Embryonic facial prominence (tissue), 1 donor: ENCODE results near the gene MAMDC2.

Source experiments
- DNase-seq: peaks from one replicate; pipeline ENCODE4 v3.0.0-alpha.2; 2016; ENCODE audit errors: extremely low spot score

Gene MAMDC2, protein sequence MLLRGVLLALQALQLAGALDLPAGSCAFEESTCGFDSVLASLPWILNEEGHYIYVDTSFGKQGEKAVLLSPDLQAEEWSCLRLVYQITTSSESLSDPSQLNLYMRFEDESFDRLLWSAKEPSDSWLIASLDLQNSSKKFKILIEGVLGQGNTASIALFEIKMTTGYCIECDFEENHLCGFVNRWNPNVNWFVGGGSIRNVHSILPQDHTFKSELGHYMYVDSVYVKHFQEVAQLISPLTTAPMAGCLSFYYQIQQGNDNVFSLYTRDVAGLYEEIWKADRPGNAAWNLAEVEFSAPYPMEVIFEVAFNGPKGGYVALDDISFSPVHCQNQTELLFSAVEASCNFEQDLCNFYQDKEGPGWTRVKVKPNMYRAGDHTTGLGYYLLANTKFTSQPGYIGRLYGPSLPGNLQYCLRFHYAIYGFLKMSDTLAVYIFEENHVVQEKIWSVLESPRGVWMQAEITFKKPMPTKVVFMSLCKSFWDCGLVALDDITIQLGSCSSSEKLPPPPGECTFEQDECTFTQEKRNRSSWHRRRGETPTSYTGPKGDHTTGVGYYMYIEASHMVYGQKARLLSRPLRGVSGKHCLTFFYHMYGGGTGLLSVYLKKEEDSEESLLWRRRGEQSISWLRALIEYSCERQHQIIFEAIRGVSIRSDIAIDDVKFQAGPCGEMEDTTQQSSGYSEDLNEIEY

GRCh38 chr9:70043689-70044489 is at the start of gene MAMDC2:
TSS of gene MAMDC2 (plus strand) at chr9:70043848. CDS start at chr9:70044198, 350 bp downstream.
- DNase-seq = no peak

DNA sequence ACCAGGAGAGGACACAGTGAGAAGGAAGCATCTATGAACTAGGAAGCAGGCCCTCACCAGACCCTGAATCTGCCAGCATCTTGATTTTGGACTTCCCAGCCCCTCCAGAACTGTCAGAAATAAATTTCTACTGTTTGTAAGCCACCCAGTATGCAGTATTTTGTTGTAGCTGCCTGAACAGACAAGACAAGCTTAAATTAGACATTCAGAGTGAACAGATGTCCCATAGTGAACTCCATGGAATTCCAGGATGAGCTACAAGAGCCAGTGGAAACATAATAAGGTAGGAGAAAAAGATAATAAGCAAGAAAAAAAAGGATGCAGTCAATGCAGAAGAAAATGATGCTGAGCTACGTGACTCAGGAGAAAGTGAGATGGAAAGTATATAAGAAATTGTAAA is 47.8 kb upstream of the MAMDC2 start:
- no peak for DNase-seq

- no peak for DNase-seq
Measured at GRCh38 chr9:69996967-69997366, 46.7 kb upstream of the MAMDC2 start.

- no peak for DNase-seq
Measured at GRCh38 chr9:69997524-69997923, 46.1 kb upstream of the MAMDC2 start.

- no peak for DNase-seq
Measured at GRCh38 chr9:69999315-69999714, 44.3 kb upstream of the MAMDC2 start.

DNA sequence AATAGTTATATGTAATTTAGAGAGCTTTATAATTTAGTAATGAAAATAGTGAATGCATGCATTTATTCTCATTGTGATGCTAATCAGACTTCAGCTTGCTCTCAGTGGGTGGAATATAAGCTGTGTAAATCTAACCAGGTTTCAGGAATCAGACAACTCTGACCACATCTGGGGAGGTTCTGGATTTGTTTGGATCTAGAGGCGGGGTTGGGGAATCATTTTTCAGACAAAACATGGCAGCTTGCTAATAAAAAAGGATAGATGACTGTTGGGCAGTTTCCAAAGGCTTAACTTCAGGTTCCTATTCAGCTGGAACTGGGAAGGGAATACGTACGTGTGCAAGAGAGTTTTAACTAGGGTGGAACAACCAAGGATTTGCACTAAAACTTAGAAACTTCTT is 43.2 kb upstream of the MAMDC2 start:
- no peak for DNase-seq

DNA sequence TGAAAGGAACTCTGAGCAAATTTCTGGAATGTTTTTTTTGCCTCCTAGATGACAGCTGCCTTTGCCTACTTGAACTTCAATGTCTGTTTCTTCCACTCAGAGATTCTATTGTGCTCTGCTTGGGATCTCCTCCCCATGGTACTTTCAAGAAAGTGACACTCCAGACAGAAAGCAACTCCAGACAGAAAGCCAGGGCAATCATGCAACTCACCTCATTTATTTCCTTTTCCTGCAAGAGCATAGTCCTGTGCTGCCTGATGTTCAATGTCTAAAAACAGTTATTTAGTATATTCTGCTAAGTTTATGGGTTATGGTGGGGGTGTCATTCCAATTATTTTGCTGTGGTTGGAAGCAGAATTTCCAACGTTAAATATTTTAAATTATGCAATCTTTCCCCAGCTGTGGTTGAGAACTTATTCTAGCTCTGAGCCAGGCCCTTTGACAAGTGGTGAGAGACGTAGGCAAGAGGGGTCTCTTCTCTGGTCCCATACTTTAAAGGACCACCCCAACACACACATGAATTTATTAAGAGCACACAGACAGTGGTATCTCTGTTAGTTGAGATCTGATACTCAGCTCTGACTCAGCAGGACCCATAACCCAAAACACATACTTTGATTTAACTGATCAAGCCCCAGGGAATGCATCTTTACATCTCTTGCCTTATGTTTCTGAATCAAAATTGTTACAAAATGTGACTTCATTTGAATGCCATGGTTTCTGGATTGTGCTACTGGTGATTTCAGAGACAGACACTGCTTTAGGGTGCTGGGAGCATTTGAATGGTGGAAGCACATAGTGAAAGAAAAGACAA is 39.5 kb upstream of the MAMDC2 start:
- no peak for DNase-seq

DNA sequence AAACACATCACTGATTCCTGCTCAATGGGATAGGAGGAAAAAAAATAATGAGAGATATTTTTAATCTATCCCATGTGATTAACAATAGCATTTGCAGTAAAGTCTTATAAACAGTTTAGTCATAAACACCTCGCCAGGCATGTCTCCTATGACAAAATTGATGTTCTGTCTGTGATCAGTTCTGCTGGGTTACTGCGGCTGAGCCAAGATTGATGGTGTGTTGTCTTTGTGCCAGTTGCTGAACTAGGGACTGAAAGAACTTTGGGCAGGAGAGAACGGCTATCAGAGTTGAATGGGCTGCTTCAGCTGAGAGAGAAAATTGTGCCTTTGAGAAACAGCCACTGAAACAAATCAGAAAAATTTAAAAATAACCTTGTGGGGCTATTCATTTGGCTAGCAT is 37.3 kb upstream of the MAMDC2 start:
- DNase-seq = no peak

GRCh38 chr9:70007831-70008230 is 35.8 kb upstream of the MAMDC2 start:
- DNase-seq = no peak

DNA sequence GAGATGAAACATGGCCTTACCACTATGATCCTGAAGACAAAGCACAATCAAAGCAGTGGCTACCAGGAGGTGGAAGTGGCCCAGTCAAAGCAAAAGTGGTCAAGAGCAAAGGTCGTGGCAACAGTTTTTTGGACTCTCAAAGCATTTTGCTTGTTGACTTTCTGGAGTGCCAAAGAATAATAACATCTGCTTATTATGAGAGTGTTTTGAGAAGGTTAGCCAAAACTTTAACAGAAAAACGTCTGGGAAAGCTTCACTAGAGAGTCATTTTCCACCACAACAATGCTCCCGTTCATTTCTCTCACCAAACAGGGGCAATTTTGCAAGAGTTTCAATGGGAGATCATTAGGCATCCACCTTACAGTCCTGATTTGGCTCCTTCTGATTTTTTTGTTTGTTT is 33.6 kb upstream of the MAMDC2 start:
- DNase-seq = no peak

DNA sequence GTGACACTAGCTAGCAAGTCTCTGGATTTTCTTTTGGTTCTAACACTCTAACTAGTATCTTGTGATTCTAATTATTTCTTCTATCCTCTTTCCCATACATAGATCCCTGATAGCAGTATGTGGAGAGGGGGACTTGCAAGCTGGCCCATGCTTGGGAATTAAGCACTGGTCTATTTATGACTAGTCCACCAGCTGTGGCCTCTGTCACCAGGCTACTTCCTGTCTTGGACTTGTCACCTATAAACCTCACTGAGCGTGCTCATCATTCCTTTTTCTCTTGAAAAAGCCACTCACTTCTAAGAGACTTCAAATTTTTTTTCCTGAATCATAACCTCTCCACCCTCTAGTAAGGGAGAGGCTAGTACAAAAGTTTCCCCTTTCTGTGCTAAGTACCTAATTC is 32.3 kb upstream of the MAMDC2 start:
- no peak for DNase-seq

- DNase-seq = no peak
Measured at GRCh38 chr9:70012569-70012968, 31.1 kb upstream of the MAMDC2 start.

GRCh38 chr9:70013598-70014196 is 30.0 kb upstream of the MAMDC2 start:
- DNase-seq = no peak

DNA sequence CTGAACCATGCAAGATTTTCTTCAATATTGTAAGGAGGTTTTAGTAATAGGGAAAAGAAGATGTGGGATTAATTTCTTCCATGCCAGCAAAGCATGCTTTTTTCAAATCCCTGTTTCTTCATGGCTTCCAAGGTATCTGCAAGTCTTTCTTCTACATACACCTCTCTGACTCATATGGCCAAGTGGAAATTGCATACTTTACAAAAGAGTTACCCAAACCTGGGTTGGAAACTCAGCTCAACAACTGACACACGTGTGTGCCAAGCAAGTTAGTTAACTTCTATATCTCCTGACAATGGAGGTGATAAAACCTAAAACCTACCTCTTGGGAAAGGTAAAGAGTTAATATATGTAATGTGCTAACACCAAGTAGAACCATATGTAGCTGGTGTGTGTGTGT is 28.5 kb upstream of the MAMDC2 start:
- DNase-seq = no peak

DNA sequence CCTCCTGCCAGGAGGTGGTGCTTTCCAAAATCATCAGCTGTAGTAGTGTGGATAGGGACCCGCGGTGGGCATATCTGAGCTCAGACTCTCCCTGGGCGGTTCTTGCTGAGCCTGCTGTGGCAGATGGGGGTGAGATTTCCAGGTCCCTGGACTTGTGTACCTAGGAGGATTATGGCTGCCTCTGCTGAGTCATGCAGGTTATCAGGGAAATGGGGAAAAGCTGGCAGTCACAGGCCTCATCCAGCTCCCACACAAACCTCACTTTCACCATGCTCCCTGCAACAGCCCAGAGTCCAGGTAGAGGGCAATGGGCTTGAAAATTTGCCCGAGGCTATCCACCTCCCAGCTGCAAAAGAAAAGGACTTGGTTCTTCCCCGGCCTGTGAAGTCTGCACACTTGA is 23.4 kb upstream of the MAMDC2 start:
- no peak for DNase-seq

- DNase-seq = no peak
Measured at GRCh38 chr9:70020991-70021571, 22.6 kb upstream of the MAMDC2 start.

GRCh38 chr9:70028287-70028686 is 15.4 kb upstream of the MAMDC2 start:
- DNase-seq = no peak

DNA sequence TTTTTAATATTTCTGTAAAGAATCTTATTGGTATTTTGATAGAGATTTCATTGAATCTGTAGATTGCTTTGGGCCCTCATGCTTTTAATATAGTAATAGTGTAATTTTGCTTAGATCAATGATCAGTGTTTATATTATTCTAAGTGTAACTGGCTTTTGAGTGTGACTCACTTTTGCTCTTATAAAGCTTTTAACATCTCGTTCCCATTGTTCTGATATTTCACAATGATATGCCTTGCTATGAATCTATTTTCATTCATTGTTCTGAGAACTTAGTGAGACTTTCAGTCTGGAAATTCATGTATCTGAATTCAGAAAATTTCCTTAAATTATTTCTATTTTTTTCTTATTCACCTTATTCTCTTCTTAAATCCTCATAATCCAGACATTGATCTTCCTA is 13.5 kb upstream of the MAMDC2 start:
- no peak for DNase-seq

DNA sequence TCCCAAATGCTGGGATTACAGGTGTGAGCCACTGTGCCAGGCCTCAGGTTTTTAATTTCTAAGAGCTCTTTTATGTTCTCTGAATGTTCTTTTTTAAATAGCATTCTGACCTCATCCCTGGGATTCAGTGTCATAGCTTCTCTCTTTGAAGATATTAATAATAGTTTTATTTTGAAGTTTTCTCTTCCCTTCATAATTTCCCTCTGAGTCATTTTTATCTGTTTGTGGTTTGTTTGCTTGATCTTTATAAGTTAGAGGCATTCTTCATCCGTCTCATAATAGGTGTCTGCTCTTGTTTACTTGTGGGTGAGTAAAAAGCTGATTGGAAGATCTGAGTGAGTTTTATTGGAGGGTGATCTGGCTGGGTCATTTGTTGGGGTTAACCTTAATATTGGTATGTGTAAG is 12.5 kb upstream of the MAMDC2 start:
- DNase-seq = no peak

DNA sequence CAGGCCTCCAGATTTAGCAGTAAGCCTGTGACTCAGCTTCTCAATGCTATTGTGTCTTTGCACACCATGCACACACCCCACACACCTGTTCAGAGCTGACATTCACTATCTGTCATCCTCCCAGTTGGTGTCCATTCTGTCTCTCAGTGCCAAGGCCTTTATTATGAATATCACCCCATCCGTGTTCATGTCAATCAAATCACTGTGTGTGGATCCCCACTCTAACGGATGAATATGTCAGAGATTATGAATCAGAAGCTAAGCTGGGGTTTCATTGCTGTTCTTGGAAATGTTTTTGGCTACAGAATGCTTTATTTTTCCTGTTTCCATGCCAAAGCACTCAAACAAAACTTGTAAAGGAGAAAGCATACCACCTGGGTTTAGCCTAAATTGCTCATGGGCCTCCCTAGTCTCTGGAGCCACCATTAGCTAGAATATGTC is 9.4 kb upstream of the MAMDC2 start:
- no peak for DNase-seq

DNA sequence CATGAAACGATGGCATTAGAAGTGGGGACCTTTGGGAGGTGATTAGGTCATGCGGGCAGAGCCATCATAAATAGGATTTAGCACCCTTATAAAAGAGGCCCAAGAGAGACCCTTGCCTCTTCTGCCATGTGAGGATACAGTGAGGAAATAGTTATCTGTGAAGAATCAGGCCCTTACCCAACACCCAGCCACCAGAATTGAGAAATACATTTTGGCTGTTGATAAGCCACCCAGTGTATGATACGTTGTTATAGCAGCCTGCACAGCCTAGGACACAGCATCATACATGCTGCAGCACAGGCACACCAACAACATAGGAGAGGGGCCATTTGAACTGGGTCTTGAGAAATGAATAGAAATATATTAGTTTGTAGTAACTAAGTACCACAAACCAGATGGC is 8.0 kb upstream of the MAMDC2 start:
- no peak for DNase-seq
